K562 (cell line): ENCODE results near the gene ARRB2.

Experiments used
- BCL6 ChIP-seq: fragments of 250-450 bp; sonication (Bioruptor Pico); IDR thresholded peaks from 2 replicates; pipeline ENCODE4 v1.4.0; 2020
- HDAC6 ChIP-seq: IDR thresholded peaks from 2 replicates; pipeline ENCODE4 v1.6.1; 2012; ENCODE audit warnings: low read depth, mild to moderate bottlenecking, control low read depth, inconsistent platforms, low read length, moderate library complexity
- PHF20 ChIP-seq: fragments of 450-650 bp; IDR thresholded peaks from 2 replicates; pipeline ENCODE4 v1.6.1; 2018; ENCODE audit not compliant: partially characterized antibody
- POLR2A ChIP-seq: fragments of 450-650 bp; conservative IDR thresholded peaks from 2 replicates; pipeline ENCODE4 v1.6.1; 2016
- YY1 ChIP-seq, 3 experiments: IDR thresholded peaks; 2 replicates each; pipeline ENCODE4 v1.6.1; 2011; ENCODE audit warnings: low read length in 2 of 3, mild to moderate bottlenecking in 2 of 3, moderate library complexity in 2 of 3, borderline replicate concordance in 1 of 3, control low read depth in 1 of 3, low read depth in 1 of 3; ENCODE audit not compliant: insufficient read depth in 3 of 3, insufficient replicate concordance in 2 of 3, control insufficient read depth in 1 of 3, insufficient read length in 1 of 3; ENCODE audit errors: extremely low read depth in 1 of 3

DNA sequence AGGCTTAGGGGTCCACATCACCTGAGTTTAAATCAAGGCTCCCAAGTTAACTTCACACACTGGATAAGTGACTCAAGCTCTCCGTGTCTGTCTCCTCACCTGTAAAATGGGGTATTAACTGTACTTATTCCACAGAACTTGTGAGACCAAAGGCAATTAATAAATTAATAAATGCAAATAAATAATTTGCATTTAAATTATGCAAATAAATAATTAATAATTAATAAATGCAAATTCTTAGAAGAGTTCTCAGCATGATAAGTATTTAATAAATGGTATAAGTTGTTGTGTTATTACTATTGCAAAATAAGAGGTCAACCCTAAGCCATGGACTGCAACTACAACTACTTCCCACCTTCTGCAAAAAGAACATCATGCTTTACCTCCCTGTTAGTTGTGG, 43.0 kb downstream of the ARRB2 start:
- TF ChIP-seq BCL6 (CRISPR knock-in tag) (no peak), POLR2A (no peak), PHF20 (no peak), YY1 (IDR thresholded peaks at IDR 0.05; ENCODE audit: borderline replicate concordance in 1 of 3, control insufficient read depth in 1 of 3, extremely low read depth in 1 of 3, insufficient read depth in 3 of 3, insufficient read length in 1 of 3, insufficient replicate concordance in 2 of 3, low read depth in 1 of 3, low read length in 2 of 3) (no peak), HDAC6 (no peak)
